Measurements from ENCODE around the gene NHP2.

DNA sequence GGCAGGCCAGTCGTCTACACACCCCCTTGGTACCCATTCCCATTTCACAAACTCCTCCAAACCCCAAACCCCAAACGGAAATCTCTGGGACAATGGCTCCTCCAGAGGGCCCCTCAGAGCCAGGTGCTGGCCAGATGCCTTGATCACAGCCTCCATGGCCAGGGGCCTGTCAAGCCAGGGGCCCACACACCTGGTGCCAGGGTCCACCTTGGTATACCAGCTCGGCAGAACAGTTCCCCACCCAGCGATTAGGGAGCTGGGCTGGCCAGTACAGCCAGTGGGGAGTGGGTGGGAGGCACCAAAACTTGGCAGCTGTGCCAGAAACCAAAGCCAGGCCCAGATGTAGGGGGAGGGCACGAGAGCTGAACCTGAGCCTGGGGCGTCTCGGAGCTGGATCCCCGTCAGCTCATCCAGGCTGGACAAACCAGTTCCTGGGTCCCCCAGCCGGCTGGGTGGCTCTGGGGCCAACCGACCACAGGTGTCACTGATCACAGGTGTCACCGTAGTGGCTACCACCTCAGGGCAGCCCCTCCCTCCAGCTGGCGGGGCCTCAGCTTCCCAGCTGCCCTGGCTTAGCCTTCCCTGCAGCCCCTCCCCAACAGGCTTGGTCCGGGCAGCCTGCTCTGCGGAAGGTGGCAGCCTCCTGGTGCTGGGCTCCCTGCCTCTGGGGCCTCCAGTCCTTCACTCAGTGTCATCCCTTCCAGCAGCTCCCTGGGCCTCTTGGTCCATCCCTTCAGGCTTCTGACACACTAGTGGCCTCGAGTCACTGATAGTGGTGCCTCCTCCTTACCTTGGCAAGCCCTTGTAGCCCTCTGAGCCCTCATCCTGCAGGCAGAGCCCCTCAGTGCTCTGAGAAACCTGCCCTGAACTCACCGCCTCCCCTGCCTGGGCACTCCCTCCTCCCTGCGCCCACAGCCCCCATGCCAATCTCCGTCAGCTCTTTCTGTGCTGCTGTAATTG is 29.4 kb downstream of the NHP2 start:
- TF ChIP-seq, protein P1, sequence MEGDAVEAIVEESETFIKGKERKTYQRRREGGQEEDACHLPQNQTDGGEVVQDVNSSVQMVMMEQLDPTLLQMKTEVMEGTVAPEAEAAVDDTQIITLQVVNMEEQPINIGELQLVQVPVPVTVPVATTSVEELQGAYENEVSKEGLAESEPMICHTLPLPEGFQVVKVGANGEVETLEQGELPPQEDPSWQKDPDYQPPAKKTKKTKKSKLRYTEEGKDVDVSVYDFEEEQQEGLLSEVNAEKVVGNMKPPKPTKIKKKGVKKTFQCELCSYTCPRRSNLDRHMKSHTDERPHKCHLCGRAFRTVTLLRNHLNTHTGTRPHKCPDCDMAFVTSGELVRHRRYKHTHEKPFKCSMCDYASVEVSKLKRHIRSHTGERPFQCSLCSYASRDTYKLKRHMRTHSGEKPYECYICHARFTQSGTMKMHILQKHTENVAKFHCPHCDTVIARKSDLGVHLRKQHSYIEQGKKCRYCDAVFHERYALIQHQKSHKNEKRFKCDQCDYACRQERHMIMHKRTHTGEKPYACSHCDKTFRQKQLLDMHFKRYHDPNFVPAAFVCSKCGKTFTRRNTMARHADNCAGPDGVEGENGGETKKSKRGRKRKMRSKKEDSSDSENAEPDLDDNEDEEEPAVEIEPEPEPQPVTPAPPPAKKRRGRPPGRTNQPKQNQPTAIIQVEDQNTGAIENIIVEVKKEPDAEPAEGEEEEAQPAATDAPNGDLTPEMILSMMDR (IDR thresholded peaks at IDR 0.05; ENCODE audit: poor library complexity, severe bottlenecking) = no peak
- TF ChIP-seq, protein P2, sequence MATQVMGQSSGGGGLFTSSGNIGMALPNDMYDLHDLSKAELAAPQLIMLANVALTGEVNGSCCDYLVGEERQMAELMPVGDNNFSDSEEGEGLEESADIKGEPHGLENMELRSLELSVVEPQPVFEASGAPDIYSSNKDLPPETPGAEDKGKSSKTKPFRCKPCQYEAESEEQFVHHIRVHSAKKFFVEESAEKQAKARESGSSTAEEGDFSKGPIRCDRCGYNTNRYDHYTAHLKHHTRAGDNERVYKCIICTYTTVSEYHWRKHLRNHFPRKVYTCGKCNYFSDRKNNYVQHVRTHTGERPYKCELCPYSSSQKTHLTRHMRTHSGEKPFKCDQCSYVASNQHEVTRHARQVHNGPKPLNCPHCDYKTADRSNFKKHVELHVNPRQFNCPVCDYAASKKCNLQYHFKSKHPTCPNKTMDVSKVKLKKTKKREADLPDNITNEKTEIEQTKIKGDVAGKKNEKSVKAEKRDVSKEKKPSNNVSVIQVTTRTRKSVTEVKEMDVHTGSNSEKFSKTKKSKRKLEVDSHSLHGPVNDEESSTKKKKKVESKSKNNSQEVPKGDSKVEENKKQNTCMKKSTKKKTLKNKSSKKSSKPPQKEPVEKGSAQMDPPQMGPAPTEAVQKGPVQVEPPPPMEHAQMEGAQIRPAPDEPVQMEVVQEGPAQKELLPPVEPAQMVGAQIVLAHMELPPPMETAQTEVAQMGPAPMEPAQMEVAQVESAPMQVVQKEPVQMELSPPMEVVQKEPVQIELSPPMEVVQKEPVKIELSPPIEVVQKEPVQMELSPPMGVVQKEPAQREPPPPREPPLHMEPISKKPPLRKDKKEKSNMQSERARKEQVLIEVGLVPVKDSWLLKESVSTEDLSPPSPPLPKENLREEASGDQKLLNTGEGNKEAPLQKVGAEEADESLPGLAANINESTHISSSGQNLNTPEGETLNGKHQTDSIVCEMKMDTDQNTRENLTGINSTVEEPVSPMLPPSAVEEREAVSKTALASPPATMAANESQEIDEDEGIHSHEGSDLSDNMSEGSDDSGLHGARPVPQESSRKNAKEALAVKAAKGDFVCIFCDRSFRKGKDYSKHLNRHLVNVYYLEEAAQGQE (IDR thresholded peaks at IDR 0.05; ENCODE audit: borderline replicate concordance) = no peak
